GM21737 (cell line): ENCODE measurements around the gene DIO2.

Source experiments
- ATAC-seq: cut with Tn5 transposase; IDR thresholded peaks from one replicate; pipeline ENCODE4 v1.9.1; 2021; ENCODE audit warnings: mild to moderate bottlenecking, moderate library complexity; ENCODE audit not compliant: unreplicated experiment

DIO2 gene

DNA sequence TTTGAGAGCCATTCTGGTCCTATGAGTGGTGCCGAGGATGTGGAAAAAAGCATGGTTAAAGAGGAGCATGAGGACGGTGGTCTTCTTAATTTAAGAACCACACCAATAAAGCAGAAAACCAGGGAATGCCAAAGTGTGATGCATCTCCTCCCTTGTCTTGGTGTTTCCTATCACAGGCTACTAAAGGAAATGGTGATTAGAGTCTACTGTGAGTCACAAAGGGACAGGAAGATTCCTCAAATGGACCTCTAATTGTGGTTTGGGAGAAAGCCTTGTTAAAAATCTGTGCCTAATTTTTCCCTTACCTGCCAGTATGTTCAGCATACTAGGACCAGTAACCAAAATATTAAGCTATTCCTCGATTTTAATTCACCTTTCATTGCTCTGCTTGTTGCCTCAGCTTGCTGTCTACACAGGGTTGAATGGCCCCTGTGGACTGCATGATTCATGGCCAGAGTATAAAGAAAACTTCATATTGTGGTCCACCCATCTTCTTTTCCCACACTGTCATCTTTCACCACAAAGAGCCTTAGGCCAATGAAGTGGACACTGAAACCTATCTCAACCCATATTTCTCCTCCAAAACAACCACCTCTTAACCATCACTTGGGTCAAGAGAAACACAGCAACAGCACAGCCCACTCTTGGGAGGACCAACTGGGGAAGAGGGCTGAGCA is 38.8 kb downstream of the DIO2 start:
- no peak for ATAC-seq

DNA sequence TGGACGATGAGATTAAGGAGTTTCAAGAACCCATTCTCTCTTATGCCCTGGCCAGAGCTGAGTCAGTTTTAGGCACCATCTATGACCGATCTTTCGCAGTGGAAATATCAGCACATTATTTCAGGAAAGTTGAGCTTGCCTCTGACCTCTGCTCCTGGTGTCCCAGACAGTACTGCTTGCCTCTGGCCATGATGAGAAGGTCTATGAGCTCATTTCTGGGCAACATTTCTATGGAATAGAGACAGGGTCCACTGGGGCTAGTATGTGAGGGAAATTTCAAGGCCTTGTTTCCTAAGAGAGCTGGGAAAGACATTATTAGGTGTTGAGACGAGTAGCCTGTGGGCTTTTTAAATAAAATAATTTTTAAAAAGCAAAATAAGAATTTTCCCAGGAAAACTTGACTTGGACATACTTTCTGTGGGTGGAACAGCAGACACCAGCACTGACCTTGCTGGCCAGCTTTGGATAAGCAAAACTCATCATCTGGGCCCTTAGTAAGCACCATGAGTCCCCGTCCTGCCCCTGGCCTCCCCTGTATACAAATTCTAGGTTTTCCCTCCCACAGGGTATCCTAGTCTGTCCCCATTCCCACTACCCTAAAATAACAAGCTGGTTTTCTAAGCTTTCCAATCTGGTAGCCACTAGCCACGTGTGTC is 43.4 kb downstream of the DIO2 start:
- no peak for ATAC-seq

DNA sequence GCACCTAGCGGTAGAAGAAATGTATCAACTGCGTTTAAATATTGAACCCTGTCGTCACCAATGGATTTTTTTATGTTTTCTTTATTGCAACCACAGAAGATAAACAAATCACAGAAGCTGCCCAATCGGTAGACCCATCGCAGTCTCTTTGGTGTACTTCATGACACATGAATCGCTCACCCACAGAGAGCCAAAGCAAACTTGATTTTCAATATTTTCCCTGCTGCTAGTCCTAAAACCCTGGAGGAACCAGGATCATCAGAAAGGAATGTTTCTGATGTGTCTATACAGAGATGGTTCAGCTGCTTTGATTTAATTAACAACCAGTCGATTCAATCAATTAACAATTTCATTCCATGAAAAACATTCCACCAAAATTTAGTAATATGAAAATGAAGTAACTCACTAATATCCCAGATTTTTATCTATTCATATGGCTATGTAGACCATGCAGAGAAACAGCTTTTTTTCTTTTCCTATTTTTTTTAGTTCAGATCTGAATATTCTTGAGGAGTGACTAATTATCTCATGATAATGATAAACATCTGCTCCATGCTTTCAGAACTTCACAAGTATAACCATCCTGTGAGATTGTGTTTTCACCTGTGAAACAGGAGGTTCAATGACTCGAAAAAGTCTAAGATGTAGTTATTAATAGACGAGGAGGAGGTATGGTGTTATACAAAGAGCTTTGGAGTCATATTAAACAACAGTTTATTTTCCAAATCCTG is 46.1 kb downstream of the DIO2 start:
- no peak for ATAC-seq

GRCh38 chr14:80152763-80153162 is 58.5 kb downstream of the DIO2 start:
- ATAC-seq, result no peak

GRCh38 chr14:80152166-80152565 is 59.1 kb downstream of the DIO2 start:
- no peak for ATAC-seq

GRCh38 chr14:80150301-80150700 is 61.0 kb downstream of the DIO2 start:
- ATAC-seq, result no peak
